ENCODE measurements around the gene SHROOM3.

GRCh38 chr4:76738086-76738931 is 303.3 kb downstream of the SHROOM3 start:
- TF ChIP-seq CTCF (IDR thresholded peaks at IDR 0.05) (no peak), POLR2A (IDR thresholded peaks at IDR 0.05) (no peak)
